Fibroblast of pulmonary artery (primary cell): Measurements from ENCODE around the gene DMAC2.

ENCODE experiments used
- DNase-seq: peaks from one replicate; pipeline ENCODE4 v3.0.0-alpha.2; 2010; ENCODE audit warnings: low read depth
- H3K4me3 ChIP-seq: replicated peaks from 2 replicates; pipeline ENCODE4 v1.5.1; 2011; ENCODE audit warnings: low read depth, mild to moderate bottlenecking, control low read depth, low read length, moderate library complexity
- TF ChIP-seq, protein P1 (sequence below): IDR thresholded peaks from 2 replicates; pipeline ENCODE4 v1.5.1; 2011; ENCODE audit warnings: mild to moderate bottlenecking, control low read depth, low read length, inconsistent platforms; ENCODE audit errors: missing control alignments

Gene DMAC2

GRCh38 chr19:41421314-41421713 lies 18.4 kb downstream of the DMAC2 start:
- TF ChIP-seq, protein P1, sequence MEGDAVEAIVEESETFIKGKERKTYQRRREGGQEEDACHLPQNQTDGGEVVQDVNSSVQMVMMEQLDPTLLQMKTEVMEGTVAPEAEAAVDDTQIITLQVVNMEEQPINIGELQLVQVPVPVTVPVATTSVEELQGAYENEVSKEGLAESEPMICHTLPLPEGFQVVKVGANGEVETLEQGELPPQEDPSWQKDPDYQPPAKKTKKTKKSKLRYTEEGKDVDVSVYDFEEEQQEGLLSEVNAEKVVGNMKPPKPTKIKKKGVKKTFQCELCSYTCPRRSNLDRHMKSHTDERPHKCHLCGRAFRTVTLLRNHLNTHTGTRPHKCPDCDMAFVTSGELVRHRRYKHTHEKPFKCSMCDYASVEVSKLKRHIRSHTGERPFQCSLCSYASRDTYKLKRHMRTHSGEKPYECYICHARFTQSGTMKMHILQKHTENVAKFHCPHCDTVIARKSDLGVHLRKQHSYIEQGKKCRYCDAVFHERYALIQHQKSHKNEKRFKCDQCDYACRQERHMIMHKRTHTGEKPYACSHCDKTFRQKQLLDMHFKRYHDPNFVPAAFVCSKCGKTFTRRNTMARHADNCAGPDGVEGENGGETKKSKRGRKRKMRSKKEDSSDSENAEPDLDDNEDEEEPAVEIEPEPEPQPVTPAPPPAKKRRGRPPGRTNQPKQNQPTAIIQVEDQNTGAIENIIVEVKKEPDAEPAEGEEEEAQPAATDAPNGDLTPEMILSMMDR: no peak
- H3K4me3 ChIP-seq: no peak overlapping the region
- no peak for DNase-seq

- TF ChIP-seq, protein P1: no peak
- DNase-seq: no peak
Observed at GRCh38 chr19:41420101-41420880, 19.4 kb downstream of the DMAC2 start.

GRCh38 chr19:41416194-41416674 lies 23.5 kb downstream of the DMAC2 start:
- TF ChIP-seq, protein P1: no peak

More at GRCh38 chr19:41420101-41420880, 19.4 kb downstream of the DMAC2 start:
- no peak overlapping the region for H3K4me3 ChIP-seq

DNA sequence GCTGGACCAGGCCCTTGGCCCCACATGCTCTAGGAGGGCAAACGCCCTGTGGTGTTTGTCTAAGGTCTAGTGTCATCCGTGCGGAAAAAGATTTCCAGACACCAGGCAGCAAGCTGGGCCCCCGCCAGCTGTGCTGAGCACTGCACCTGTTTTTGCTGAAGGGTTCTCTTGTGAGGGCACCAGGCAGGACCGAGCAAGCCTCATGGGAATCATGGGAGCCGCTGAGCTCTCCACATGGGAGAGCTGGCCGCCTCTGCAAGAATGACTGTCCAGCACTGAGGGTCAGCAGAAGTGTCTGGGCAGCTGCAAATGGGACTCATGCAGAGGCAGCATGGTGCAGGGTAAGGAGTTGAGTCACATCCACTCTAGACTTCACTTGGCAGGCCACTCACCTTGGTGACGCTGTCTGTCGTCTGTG lies 24.5 kb downstream of the DMAC2 start:
- no peak overlapping the region for H3K4me3 ChIP-seq
- no peak for DNase-seq
- TF ChIP-seq, protein P1: no peak

More at GRCh38 chr19:41416194-41416674, 23.5 kb downstream of the DMAC2 start:
- H3K4me3 ChIP-seq: no peak overlapping the region
- DNase-seq: no peak

- DNase-seq: no peak
- H3K4me3 ChIP-seq: no peak overlapping the region
- TF ChIP-seq, protein P1: no peak
Observed at GRCh38 chr19:41414461-41414860, 25.3 kb downstream of the DMAC2 start.

GRCh38 chr19:41413947-41414346 lies 25.8 kb downstream of the DMAC2 start:
- TF ChIP-seq, protein P1: no peak
- no peak for DNase-seq
- H3K4me3 ChIP-seq: no peak overlapping the region
